Uterus (tissue), 2 donors: ENCODE measurements around the gene TMEM191B.
"Not testable (repeated sequence)": the region's sequence is repeated elsewhere in the genome, so short reads cannot be mapped to it uniquely, and the experiment has no call there.

Experiments
- POLR2A ChIP-seq, 2 donors: fragments of 450-650 bp; IDR thresholded peaks; one replicate each; pipeline ENCODE4 v1.6.1; 2016; ENCODE audit warnings: antibody characterized with exemption in 2 of 2, mild to moderate bottlenecking in 1 of 2, moderate library complexity in 1 of 2
- TF ChIP-seq, protein P1 (sequence below), 4 experiments: fragments of 200-600 bp in 2 of 4; fragments of 450-650 bp in 2 of 4; sonication (generic) in 2 of 4; IDR thresholded peaks; one replicate each; pipeline ENCODE4 v1.5.1; 2016 to 2019; ENCODE audit warnings: antibody characterized with exemption in 4 of 4, mild to moderate bottlenecking in 2 of 4, moderate library complexity in 1 of 4

DNA sequence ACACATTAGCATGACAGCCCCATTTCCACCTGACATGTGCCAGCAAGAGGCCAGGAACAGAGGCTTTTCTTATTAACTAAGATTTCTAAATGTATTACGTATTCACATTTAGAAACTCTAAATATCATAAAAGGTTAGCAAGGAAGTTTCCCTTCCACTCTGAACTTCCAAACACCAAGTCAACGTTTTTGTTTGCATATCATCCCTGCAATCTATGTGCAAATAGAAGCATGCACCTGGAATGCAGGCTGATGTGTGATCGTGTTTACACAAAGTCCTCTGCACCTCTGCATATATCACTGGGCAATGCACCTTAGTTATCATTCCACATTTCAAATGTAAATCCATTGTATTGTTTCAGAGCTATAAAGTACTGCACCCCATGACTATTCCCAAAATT is 31.4 kb upstream of the TMEM191B start:
- TF ChIP-seq, protein P1, sequence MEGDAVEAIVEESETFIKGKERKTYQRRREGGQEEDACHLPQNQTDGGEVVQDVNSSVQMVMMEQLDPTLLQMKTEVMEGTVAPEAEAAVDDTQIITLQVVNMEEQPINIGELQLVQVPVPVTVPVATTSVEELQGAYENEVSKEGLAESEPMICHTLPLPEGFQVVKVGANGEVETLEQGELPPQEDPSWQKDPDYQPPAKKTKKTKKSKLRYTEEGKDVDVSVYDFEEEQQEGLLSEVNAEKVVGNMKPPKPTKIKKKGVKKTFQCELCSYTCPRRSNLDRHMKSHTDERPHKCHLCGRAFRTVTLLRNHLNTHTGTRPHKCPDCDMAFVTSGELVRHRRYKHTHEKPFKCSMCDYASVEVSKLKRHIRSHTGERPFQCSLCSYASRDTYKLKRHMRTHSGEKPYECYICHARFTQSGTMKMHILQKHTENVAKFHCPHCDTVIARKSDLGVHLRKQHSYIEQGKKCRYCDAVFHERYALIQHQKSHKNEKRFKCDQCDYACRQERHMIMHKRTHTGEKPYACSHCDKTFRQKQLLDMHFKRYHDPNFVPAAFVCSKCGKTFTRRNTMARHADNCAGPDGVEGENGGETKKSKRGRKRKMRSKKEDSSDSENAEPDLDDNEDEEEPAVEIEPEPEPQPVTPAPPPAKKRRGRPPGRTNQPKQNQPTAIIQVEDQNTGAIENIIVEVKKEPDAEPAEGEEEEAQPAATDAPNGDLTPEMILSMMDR (IDR thresholded peaks at IDR 0.05), result not testable (repeated sequence)
- TF ChIP-seq POLR2A (IDR thresholded peaks at IDR 0.05), result not testable (repeated sequence)
